SH-SY5Y (cell line): ENCODE data around the gene KSR1.

ENCODE experiments used
- GATA2 ChIP-seq: IDR thresholded peaks from 2 replicates; pipeline ENCODE4 v1.6.1; 2011; ENCODE audit warnings: mild to moderate bottlenecking, low read depth, low read length
- GATA3 ChIP-seq: IDR thresholded peaks from 2 replicates; pipeline ENCODE4 v1.6.1; 2011; ENCODE audit warnings: low read depth, mild to moderate bottlenecking, low read length, moderate library complexity

DNA sequence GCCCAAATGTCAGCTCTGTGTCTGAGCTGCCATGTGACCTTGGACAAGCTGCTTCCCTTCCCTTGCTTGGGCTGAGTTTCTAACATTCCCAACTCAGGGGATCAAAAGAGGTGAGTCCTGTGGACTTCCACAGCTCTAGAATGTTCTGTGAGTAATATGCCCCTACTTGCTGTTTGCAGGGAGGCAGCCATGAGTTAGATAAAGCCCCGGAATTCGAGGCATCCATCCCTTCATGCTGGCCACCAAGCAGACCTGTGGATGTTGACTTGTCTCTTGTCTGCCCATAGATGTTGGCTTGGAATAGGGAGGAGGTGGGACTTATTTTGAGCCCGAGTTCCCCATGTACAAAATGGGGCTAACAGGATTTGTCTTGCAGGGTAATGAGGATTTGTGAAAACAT lies 36.2 kb downstream of the KSR1 start:
- no peak for TF ChIP-seq GATA2
- no peak for TF ChIP-seq GATA3
